GM18520 (cell line): ENCODE data around the gene SMTN.
"Not testable (repeated sequence)": the region's sequence is repeated elsewhere in the genome, so short reads cannot be mapped to it uniquely, and the experiment has no call there.

ENCODE experiments used
- ATAC-seq: cut with Tn5 transposase; IDR thresholded peaks from one replicate; pipeline ENCODE4 v1.9.1; 2021; ENCODE audit not compliant: unreplicated experiment

Gene SMTN

GRCh38 chr22:31080848-31081649, at the start of gene SMTN:
Gene SMTN, plus strand, starts transcription at chr22:31081318. Its CDS starts 1,941 bp downstream, at chr22:31083259.
- ATAC-seq: peak; percentile 49

DNA sequence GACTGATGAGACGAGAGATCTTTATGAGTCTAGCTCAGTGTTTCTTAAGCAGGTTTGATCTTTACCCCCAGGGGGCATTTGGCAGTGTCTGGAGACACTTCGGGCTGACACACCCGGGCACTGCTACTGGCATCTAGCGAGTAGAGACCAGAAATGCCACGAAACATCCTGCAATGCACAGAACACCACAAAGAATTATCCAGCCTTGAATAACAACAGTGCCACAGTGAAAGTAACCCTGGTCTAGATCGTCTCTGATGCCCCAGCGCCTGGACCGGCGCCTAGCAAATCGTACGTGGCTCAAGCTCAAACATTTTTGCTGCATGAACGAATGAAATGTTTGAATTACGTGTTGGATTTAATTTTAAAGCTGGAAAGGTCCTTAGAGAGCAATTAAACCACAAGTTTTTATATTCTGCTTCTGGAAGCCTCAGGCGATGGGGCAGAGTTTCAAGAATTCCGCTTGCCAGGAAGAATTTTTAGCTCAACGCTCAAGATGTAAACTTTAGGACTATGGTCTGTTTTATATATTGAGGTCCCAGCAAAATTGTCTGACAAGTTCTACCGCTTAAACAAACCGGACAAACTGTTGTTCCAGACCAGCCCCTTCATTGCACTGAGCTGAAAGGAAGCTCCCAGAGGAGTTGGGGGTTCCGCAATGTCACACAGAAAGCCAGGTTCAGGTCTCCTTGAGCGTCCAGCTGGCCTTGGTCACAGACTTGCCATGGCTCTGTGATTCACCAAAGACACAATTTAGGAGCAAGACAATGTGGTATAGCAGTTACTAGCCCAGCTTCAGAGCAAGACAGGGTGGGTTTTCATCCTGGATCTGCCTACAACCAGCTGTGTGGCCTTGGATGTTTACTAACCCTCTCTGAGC, 44.2 kb upstream of the SMTN start:
- ATAC-seq: no peak

DNA sequence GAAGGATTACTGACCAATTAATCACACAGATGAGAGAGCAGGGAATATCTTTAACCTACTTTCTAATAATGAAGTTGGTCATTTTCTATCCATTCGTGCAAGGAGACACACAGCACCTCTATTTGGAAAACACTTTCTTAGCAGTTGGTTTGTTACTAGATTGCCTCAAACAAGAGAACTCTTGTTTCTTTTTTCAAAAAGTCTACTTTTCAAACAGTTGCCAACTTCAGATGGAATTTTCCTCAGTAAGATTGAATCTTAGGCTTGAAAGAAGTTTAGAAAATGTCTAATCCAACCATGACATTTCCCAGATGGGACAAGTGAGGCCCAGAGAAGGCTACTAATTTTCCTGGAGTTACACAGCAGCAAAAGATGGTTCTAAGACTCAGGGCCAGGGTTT, 42.4 kb upstream of the SMTN start:
- no peak for ATAC-seq

- ATAC-seq: no peak
These were observed 41.7 kb upstream of the SMTN start for GRCh38 chr22:31039393-31039792.

GRCh38 chr22:31040542-31041398, 40.3 kb upstream of the SMTN start:
- ATAC-seq: no peak

GRCh38 chr22:31044262-31044861, 36.8 kb upstream of the SMTN start:
- ATAC-seq: no peak

DNA sequence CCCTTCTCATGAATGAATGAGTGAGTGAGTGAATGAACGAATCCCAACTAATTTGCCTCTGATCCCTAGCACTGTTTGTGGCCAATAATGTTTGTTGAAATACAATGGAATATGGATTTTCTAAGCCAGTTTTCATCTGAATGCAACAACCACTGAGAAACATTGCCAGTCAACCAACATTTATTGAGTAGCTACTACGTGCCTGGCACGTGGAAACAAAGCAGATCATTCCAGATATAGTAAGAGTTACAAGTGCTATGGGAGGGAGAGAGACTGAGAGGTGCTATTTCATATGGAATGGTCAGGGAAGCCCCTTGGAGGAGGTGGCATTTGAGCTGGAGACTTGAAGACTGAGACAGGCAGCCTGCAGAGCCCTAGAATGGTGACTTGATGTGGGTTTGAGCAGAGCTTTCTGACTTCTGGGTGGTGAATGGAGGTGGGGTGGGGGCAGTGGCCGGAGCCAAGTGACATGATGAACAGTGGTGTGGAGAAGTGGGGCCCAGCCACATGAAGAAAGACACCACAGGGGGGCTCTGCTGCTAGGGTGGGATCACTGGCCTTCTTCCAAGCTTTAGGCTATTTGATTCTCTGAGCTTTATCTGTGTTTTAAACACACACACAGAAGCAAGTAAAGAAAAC, 35.1 kb upstream of the SMTN start:
- no peak for ATAC-seq

- ATAC-seq: no peak
These were observed 34.4 kb upstream of the SMTN start for GRCh38 chr22:31046539-31047226.

- ATAC-seq: no peak
These were observed 32.5 kb upstream of the SMTN start for GRCh38 chr22:31048570-31048969.

GRCh38 chr22:31049815-31050420, 31.2 kb upstream of the SMTN start:
- ATAC-seq: no peak

DNA sequence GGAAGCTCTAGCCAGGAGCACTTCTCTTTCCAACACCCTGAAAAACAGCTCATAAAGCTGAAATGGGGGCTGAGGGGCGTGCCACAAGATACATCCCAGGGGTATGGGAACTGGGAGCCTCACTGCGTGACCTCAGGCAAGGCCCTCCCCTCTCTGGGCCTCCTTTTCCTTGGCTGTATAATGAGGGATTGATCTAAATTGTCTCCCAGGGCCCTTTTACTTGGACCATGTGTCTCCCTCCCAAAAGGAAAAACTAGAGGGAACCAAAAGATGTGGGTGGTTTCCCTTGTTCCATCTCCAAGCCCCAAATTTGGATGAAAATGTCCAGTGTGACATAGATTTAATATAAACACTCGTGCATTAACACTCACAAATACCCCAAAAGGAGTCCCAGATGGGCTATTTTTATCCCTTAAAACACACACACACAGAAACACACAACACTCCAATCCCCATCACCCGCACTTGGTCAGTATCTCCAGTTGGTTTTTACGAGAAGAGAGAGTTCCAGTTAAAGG, 25.9 kb upstream of the SMTN start:
- ATAC-seq: no peak

- no peak for ATAC-seq
These were observed 25.4 kb upstream of the SMTN start for GRCh38 chr22:31055635-31056159.

DNA sequence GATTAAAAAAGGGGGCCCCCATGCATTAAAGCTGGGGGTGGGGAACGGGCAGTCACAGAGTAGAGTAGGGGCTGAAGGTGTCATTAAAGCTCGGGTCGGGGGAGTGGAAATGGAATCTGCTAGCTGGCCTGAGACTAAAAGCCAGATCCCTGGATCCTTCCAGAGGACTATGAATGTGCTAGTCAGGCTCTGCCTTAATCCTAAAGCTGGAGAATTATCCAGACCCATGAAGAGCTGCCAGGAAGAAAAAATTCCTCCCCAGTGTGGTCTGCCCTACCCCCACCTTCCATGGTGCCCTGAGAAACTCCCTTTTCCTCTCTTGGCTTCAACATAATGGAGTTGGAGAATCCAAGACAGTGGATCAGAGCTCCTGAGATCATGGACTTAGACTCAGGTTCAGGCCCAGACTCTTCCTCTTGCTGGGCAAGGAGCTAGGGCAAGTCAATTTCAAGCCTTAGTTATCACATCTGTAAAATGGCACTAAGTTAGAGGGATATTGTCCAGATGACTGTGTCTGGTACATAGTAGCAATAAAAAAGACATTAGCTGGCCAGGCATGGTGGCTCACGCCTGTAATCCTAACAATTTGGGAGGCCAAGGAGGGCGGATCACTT, 24.0 kb upstream of the SMTN start:
- no peak for ATAC-seq

DNA sequence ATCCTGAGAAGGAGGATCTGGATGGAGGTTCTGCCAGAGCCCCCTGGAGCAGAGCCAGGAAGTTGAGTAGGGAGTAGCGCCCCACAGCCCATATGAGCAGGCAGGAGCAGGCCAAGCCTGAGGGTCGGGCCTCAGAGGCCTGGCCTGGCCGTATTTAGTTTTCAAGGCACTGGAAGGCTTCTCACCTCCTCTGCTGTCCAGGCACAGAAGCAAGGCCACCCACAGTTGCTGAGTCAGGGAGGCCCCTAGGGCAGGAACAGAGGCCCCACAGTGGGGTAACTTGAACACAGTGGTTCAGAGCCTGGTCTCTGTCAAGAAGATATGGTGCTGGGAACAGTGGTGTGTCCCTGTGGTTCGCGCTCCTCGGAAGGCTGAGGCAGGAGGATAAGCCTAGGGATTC, 21.5 kb upstream of the SMTN start:
- not testable (repeated sequence) for ATAC-seq

DNA sequence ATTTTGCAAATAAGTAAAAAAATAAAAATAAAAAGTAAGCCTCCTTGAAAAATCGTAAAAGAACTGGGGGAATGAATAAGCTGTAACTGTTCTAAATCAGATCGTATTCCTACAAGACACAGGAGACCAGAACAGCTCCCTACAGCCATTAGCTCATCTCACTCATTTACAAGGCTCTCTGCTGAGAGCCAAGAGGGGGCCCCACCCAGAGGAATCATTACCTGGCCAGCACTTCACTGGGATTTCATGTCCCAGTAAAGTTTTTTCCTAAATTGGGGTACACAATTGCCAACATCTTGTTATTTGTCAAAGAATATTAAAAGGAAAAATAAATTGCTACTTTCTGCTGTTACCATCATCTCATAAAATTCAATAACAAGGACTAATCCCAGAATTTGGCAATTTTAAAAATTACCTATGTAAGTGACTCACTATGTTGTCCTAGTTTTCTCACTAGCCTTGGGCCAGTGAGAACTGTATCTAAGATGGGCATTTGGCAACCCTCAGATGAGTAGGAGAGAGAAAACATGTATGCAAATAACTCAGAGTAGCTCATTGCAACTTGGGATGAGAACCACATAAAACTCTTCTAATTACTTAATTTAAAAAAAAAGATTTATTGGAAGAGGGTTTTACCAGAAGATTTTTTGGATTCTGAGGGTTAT, 18.4 kb upstream of the SMTN start:
- ATAC-seq: no peak

- ATAC-seq: no peak
These were observed 16.7 kb upstream of the SMTN start for GRCh38 chr22:31064369-31064768.

GRCh38 chr22:31068970-31069369, 12.1 kb upstream of the SMTN start:
- ATAC-seq: no peak
